ENCODE data around the gene PTER. TPM values are rescaled to one million over a fixed set of nuclear protein-coding genes. Genes with fewer than 3 reads are reported as not detected.

The PTER gene
- total and polyA plus RNA-seq, 9 of the 15 experiments (the other 6 are each of a cell fraction or from before 2014, with no cell fraction given), result 15.5 to 42.1 (median 28.6) TPM

DNA sequence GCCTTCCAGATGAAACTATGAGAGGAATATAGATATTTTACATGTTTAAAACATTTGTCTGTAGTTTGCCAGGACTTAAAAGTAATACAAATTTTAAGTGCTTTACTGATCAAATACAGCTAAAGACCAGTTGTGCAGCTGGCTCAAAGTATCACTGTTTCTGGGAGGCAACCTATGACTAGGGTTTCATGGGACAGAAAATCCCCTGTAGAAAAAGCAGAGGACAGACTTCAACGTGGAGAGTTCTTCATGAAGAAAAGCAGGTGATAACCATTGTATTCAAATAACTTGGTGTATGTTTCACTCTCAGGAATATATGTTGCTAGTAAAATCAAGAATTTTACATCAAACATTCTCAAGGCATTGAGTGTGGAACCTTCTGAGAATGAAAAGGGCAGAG is 40.9 kb downstream of the PTER start (continued):
- TF ChIP-seq PCBP1 (IDR thresholded peaks at IDR 0.05; ENCODE audit: low read depth, low read length, poor library complexity, severe bottlenecking), result no peak
- TF ChIP-seq, protein P1, sequence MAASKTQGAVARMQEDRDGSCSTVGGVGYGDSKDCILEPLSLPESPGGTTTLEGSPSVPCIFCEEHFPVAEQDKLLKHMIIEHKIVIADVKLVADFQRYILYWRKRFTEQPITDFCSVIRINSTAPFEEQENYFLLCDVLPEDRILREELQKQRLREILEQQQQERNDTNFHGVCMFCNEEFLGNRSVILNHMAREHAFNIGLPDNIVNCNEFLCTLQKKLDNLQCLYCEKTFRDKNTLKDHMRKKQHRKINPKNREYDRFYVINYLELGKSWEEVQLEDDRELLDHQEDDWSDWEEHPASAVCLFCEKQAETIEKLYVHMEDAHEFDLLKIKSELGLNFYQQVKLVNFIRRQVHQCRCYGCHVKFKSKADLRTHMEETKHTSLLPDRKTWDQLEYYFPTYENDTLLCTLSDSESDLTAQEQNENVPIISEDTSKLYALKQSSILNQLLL (CRISPR knock-in tag; IDR thresholded peaks at IDR 0.05; ENCODE audit: borderline replicate concordance), result no peak
- no peak for TF ChIP-seq RUNX1 (IDR thresholded peaks at IDR 0.05; ENCODE audit: low read depth)

DNA sequence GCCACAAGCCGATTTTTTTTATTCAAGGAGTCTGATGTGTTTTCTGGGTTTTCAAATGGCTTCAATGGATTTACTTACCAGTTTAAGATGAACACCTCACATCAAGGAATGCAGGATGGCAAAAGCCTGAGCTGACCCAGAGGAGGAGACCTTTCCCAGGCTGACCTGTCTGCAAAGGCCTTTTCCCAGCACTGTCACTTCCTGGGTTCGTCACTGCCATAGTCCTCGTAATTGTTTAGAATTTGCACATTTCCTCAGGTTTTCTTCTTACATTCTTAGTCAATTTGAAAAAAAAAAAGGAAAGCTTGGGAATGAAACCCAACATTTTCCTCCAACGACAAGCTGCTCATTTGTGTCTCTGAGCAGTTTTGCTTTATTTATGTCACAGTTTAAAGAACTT is 42.0 kb downstream of the PTER start:
- DNase-seq (ENCODE audit: extremely low read depth in 1 of 4, low spot score in 3 of 4) (no peak), ATAC-seq (no peak), FAIRE-seq (no peak)
- H3K9me1 ChIP-seq (ENCODE audit: control insufficient read depth, insufficient read depth, low read length), result no peaks in the 10 kb centered on the region
- H3K27me3 ChIP-seq (ENCODE audit: control insufficient read depth in 2 of 2, insufficient read depth in 2 of 2, low read length in 2 of 2), result no peaks in the 10 kb centered on the region
- no peak overlapping the region for H3K9ac ChIP-seq (ENCODE audit: insufficient read depth in 1 of 2, low read depth in 2 of 2, low read length in 2 of 2)
- intact Hi-C loops (cut with micrococcal nuclease), result no loop called here
- no peak overlapping the region for H2AFZ ChIP-seq (ENCODE audit: low read depth, low read length)
- in situ Hi-C loops (cut with MboI), result no loop called here
- ChIA-PET CTCF (ENCODE audit: low intra/inter-chr PET ratio) (no interaction called here), POLR2A (interaction anchor here (0.6 kb wide), 1 partner anchor 330 kb away, joined by 3 read pairs; no protein-coding TSS in a partner anchor)
- peaks cover 0 to 6% of the 10 kb centered on the region in 2 experiments; a peak in 1 of 5 replicates for H3K4me1 ChIP-seq (replicated peaks in 1 of 2; ENCODE audit: control insufficient read depth in 2 of 2, insufficient read depth in 2 of 2, low read length in 2 of 2)
- BruUV-seq (replicated peaks), result no TSS peak
- H4K20me1 ChIP-seq (replicated peaks; ENCODE audit: control insufficient read depth, insufficient read depth, low read length), result no peaks in the 10 kb centered on the region
- H3K79me2 ChIP-seq (ENCODE audit: control insufficient read depth, insufficient read depth, low read length), result no peaks in the 10 kb centered on the region
- H3K27ac ChIP-seq (ENCODE audit: extremely low read depth, low read depth, low read length), result no peak overlapping the region
- no peaks in the 10 kb centered on the region for H3K9me3 ChIP-seq (replicated peaks; ENCODE audit: control insufficient read depth, insufficient read depth, low read depth, low read length)
- H3K4me2 ChIP-seq (ENCODE audit: insufficient read depth, low read length), result no peak overlapping the region
- no peak overlapping the region for H3K4me3 ChIP-seq
- 78% methylated on average over 4 of the region's 4 CpGs for WGBS (ENCODE audit: insufficient coverage, low coverage, missing lambda C conversion rate)
- H3K36me3 ChIP-seq (ENCODE audit: control insufficient read depth, insufficient read depth, low read length), result no peaks in the 10 kb centered on the region
- TF ChIP-seq ZNF124 (CRISPR knock-in tag; IDR thresholded peaks at IDR 0.05) (no peak), PHF21A (IDR thresholded peaks at IDR 0.05; ENCODE audit: borderline replicate concordance, low read depth) (no peak), ELF4 (CRISPR knock-in tag; IDR thresholded peaks at IDR 0.05) (no peak), SMC3 (conservative IDR thresholded peaks at IDR 0.05; ENCODE audit: insufficient read depth, low read depth, low read length) (no peak), ZC3H4 (CRISPR knock-in tag; IDR thresholded peaks at IDR 0.05; ENCODE audit: borderline replicate concordance) (no peak), ZNF696 (CRISPR knock-in tag; conservative IDR thresholded peaks at IDR 0.05) (no peak), YY1 (IDR thresholded peaks at IDR 0.05; ENCODE audit: borderline replicate concordance in 1 of 3, control insufficient read depth in 1 of 3, extremely low read depth in 1 of 3, insufficient read depth in 3 of 3, insufficient read length in 1 of 3, insufficient replicate concordance in 2 of 3, low read depth in 1 of 3, low read length in 2 of 3) (no peak), MAFG (tag; conservative IDR thresholded peaks at IDR 0.05) (no peak), STAG1 (CRISPR knock-in tag; IDR thresholded peaks at IDR 0.05; ENCODE audit: borderline replicate concordance) (no peak), KDM5B (IDR thresholded peaks at IDR 0.05; ENCODE audit: insufficient replicate concordance, low read depth, low read length) (no peak), TBL1XR1 (IDR thresholded peaks at IDR 0.05; ENCODE audit: low read length in 2 of 2) (no peak), L3MBTL2 (IDR thresholded peaks at IDR 0.05) (no peak)
- TF ChIP-seq, protein P2, sequence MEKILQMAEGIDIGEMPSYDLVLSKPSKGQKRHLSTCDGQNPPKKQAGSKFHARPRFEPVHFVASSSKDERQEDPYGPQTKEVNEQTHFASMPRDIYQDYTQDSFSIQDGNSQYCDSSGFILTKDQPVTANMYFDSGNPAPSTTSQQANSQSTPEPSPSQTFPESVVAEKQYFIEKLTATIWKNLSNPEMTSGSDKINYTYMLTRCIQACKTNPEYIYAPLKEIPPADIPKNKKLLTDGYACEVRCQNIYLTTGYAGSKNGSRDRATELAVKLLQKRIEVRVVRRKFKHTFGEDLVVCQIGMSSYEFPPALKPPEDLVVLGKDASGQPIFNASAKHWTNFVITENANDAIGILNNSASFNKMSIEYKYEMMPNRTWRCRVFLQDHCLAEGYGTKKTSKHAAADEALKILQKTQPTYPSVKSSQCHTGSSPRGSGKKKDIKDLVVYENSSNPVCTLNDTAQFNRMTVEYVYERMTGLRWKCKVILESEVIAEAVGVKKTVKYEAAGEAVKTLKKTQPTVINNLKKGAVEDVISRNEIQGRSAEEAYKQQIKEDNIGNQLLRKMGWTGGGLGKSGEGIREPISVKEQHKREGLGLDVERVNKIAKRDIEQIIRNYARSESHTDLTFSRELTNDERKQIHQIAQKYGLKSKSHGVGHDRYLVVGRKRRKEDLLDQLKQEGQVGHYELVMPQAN (IDR thresholded peaks at IDR 0.05; ENCODE audit: borderline replicate concordance), result no peak
- TF ChIP-seq, protein P1 (CRISPR knock-in tag; IDR thresholded peaks at IDR 0.05; ENCODE audit: borderline replicate concordance), result no peak

Data from K562 (cell line).